Thyroid gland (tissue), 4 donors: ENCODE measurements around the gene ERAS. TPM values are rescaled to one million over a fixed set of nuclear protein-coding genes. Genes with fewer than 3 reads are reported as not detected.

Experiments
- DNase-seq, 2 donors: peaks; one replicate each; pipeline ENCODE4 v3.0.0-alpha.2; 2019
- H3K27ac ChIP-seq, 3 donors: fragments of 200-600 bp; sonication (generic); 1 replicate in 2 of 3; 2 replicates in 1 of 3; pipeline ENCODE4 v1.5.1; 2016 to 2019; ENCODE audit warnings: mild to moderate bottlenecking in 1 of 3, moderate library complexity in 1 of 3
- H3K27me3 ChIP-seq: fragments of 200-600 bp; sonication (generic); one replicate; pipeline ENCODE4 v1.5.1; 2019
- H3K36me3 ChIP-seq, 2 donors: fragments of 200-600 bp; sonication (generic); one replicate each; pipeline ENCODE4 v1.5.1; 2016 to 2019
- H3K4me1 ChIP-seq, 2 donors: fragments of 200-600 bp; sonication (generic); one replicate each; pipeline ENCODE4 v1.5.1; 2017 to 2019
- H3K4me3 ChIP-seq, 3 donors: fragments of 200-600 bp; sonication (generic); replicated peaks in 1 of 3; 1 replicate in 2 of 3; 2 replicates in 1 of 3; pipeline ENCODE4 v1.5.1; 2016; ENCODE audit warnings: mild to moderate bottlenecking in 1 of 3
- H3K9me3 ChIP-seq: fragments of 200-600 bp; sonication (generic); one replicate; pipeline ENCODE4 v1.5.1; 2017
- POLR2A ChIP-seq, 2 donors: fragments of 450-650 bp; IDR thresholded peaks; one replicate each; pipeline ENCODE4 v1.6.1; 2017; ENCODE audit warnings: antibody characterized with exemption in 2 of 2, mild to moderate bottlenecking in 2 of 2, moderate library complexity in 1 of 2
- WGBS, 2 donors: methylation state at CpG; one replicate each; pipeline ENCODE4 v1.1.5; 2017; 5-methylcytosine and 5-hydroxymethylcytosine counted together
- intact Hi-C: fragments of 100-400 bp; cut with DNase I; formaldehyde crosslinking; loops from one replicate; pipeline ENCODE4 v1.15.1; 2023
- total RNA-seq, 4 donors: library from RNA; depleted of rRNA; stranded (reverse); fragments of >200 nt; gene quantifications; one replicate each; pipeline ENCODE4 v1.2.3, GENCODE V29; 2016
- TF ChIP-seq, protein P1 (sequence below), 6 experiments: fragments of 200-600 bp in 3 of 6; fragments of 450-650 bp in 3 of 6; sonication (generic) in 3 of 6; IDR thresholded peaks; one replicate each; pipeline ENCODE4 v1.5.1; 2016 to 2019; ENCODE audit warnings: antibody characterized with exemption in 6 of 6, mild to moderate bottlenecking in 2 of 6, inconsistent platforms in 1 of 6, moderate library complexity in 1 of 6

Gene ERAS
- total RNA-seq, 4 donors from 2014 or later = not detected

GRCh38 chrX:48782795-48783194 is 43.5 kb upstream of the ERAS start:
- no peaks in the 10 kb centered on the region for H3K36me3 ChIP-seq
- 90% methylated on average over 4 of the region's 13 CpGs; no CpG with 5 or more reads in 1 of the 2 donors for WGBS, 2 donors
- no peak overlapping the region for H3K27ac ChIP-seq
- TF ChIP-seq, protein P1, sequence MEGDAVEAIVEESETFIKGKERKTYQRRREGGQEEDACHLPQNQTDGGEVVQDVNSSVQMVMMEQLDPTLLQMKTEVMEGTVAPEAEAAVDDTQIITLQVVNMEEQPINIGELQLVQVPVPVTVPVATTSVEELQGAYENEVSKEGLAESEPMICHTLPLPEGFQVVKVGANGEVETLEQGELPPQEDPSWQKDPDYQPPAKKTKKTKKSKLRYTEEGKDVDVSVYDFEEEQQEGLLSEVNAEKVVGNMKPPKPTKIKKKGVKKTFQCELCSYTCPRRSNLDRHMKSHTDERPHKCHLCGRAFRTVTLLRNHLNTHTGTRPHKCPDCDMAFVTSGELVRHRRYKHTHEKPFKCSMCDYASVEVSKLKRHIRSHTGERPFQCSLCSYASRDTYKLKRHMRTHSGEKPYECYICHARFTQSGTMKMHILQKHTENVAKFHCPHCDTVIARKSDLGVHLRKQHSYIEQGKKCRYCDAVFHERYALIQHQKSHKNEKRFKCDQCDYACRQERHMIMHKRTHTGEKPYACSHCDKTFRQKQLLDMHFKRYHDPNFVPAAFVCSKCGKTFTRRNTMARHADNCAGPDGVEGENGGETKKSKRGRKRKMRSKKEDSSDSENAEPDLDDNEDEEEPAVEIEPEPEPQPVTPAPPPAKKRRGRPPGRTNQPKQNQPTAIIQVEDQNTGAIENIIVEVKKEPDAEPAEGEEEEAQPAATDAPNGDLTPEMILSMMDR (IDR thresholded peaks at IDR 0.05) = no peak
- TF ChIP-seq POLR2A (IDR thresholded peaks at IDR 0.05) = no peak
- H3K4me3 ChIP-seq = no peak overlapping the region
- no peaks in the 10 kb centered on the region for H3K4me1 ChIP-seq
- H3K9me3 ChIP-seq = no peaks in the 10 kb centered on the region
- no peaks in the 10 kb centered on the region for H3K27me3 ChIP-seq
- intact Hi-C loops = no loop called here
- DNase-seq = no peak

DNA sequence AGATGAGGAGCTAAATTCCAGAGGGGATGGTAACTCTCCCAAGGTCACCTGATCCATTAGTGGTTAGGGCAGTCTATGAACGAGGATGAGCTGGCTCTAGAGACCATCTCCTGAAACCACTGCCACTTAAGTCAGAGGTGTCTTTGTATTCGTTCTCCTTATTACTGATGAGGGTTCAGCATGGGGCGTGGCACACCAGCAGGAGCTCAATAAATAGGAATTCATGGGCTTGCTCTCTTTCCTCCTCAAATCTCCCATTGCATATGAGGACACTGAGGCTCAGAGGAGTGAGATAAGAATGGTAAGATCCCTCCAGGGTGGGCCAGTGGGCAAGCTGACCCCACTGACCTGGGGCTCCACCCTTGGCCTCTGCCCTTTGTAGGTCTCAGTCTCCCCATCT is 41.6 kb upstream of the ERAS start:
- Histone ChIP-seq H3K36me3 (no peaks in the 10 kb centered on the region), H3K27me3 (no peaks in the 10 kb centered on the region), H3K9me3 (no peaks in the 10 kb centered on the region), H3K27ac (no peak overlapping the region), H3K4me3 (no peak overlapping the region), H3K4me1 (no peaks in the 10 kb centered on the region)
- TF ChIP-seq POLR2A (IDR thresholded peaks at IDR 0.05) = no peak
- TF ChIP-seq, protein P1 (IDR thresholded peaks at IDR 0.05) = no peak
- DNase-seq = no peak
- intact Hi-C loops = no loop called here
- 49 to 74% methylated on average over 3 of the region's 3 CpGs for whole genome bisulfite sequencing, 2 donors

DNA sequence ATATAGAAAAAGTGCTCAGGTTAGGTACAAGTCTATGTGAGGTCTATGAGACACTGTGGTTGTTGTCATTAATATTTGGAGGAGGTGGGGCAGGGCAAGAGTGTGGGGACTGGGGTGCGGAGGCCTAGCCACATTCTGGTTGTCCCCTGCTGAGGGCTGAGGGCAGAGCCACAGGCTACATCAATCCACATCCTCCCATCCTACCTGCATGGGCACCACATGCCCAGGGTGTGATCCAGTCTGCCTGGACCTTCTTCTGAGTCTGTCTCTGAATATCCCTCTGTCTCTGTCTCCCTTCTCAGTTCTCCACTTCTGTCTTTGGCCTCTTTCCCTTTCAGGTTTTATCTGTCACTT is 41.1 kb upstream of the ERAS start:
- no peaks in the 10 kb centered on the region for H3K4me1 ChIP-seq
- H3K27me3 ChIP-seq = no peaks in the 10 kb centered on the region
- TF ChIP-seq, protein P1 (IDR thresholded peaks at IDR 0.05) = no peak
- no peak for TF ChIP-seq POLR2A (IDR thresholded peaks at IDR 0.05)
- 83 to 100% methylated on average over 1 of the region's 1 CpG for WGBS, 2 donors
- no peaks in the 10 kb centered on the region for H3K9me3 ChIP-seq
- no peaks in the 10 kb centered on the region for H3K36me3 ChIP-seq
- DNase-seq = no peak
- no peak overlapping the region for H3K4me3 ChIP-seq
- no peak overlapping the region for H3K27ac ChIP-seq
- intact Hi-C loops = no loop called here

- intact Hi-C loops = no loop called here
- no peak for DNase-seq
- Histone ChIP-seq H3K4me1 (no peaks in the 10 kb centered on the region), H3K4me3 (no peak overlapping the region), H3K27me3 (no peaks in the 10 kb centered on the region), H3K9me3 (no peaks in the 10 kb centered on the region), H3K27ac (no peak overlapping the region), H3K36me3 (no peaks in the 10 kb centered on the region)
- WGBS, 2 donors = 75 to 79% methylated on average over 8 to 9 of the region's 16 CpGs
- TF ChIP-seq, protein P1 (IDR thresholded peaks at IDR 0.05) = no peak
- TF ChIP-seq POLR2A (IDR thresholded peaks at IDR 0.05) = no peak
Measured at GRCh38 chrX:48785540-48786214, 40.6 kb upstream of the ERAS start.

DNA sequence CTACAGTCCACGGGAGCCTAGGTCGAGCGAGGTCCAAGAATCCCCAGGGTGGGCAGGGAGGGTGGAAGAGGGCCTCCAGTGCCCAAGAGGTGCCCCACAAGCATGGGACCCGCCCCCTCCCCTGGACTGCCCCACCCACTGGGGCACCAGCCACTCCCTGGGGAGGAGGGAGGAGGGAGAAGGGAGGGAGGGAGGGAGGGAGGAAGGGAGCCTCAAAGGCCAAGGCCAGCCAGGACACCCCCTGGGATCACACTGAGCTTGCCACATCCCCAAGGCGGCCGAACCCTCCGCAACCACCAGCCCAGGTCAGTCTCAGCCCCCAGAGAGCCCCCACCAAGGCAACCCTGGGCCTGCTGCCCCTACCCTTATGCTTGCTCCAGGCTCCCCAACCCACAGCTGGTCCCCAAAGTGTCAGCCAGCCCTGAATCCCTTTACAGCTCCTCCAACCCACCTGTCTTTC is 39.9 kb upstream of the ERAS start, which contains the start of gene GATA1:
GATA1 (plus strand) TSS at position 250 of the 460 bp plus-strand sequence. CDS start 4,520 bp downstream, outside the sequence.
- Histone ChIP-seq H3K4me3 (no peak within 1 kb of the TSS), H3K36me3 (no peaks in the 10 kb centered on the region), H3K27me3 (no peaks in the 10 kb centered on the region), H3K27ac (no peak within 1 kb of the TSS), H3K9me3 (no peaks in the 10 kb centered on the region), H3K4me1 (no peaks in the 10 kb centered on the region)
- 77% methylated on average over 5 of the region's 7 CpGs; no CpG with 5 or more reads in 1 of the 2 donors for WGBS, 2 donors
- intact Hi-C loops = no loop called here
- DNase-seq = no peak
- TF ChIP-seq, protein P1 (IDR thresholded peaks at IDR 0.05) = no peak
- TF ChIP-seq POLR2A (IDR thresholded peaks at IDR 0.05) = no peak
